Cardiac septum (tissue), 1 donor: ENCODE measurements around the gene CDH23. TPM values are rescaled to one million over a fixed set of nuclear protein-coding genes. Genes with fewer than 3 reads are reported as not detected.

ENCODE experiments used
- DNase-seq: peaks from one replicate; pipeline ENCODE4 v3.0.0-alpha.2; 2020; ENCODE audit warnings: low spot score
- intact Hi-C: fragments of 100-400 bp; cut with DNase I; formaldehyde crosslinking; loops from one replicate; pipeline ENCODE4 v1.14.0; 2022
- total RNA-seq: library from RNA; stranded (reverse); fragmentation: NEBNext Ultra II Directional; extraction: Animal tissue kit (Norgen Biotek cat#: 25700); gene quantifications from one replicate; pipeline ENCODE4 v1.2.1, GENCODE V29; 2021
- donor health status: DM: no; HTN: no; CAD: no.

Gene CDH23
- total RNA-seq, 1 donor from 2014 or later = 9.3 TPM

- intact Hi-C loops = loop anchor here (5.0 kb wide), 1 partner anchor 80 kb away; no protein-coding TSS in a partner anchor
Measured at GRCh38 chr10:71692598-71693306, 296.0 kb downstream of the CDH23 start.

GRCh38 chr10:71693377-71693776 is 296.7 kb downstream of the CDH23 start:
- intact Hi-C loops = loop anchor here (5.0 kb wide), 1 partner anchor 81 kb away; no protein-coding TSS in a partner anchor
- no peak for DNase-seq

More at GRCh38 chr10:71692598-71693306, 296.0 kb downstream of the CDH23 start:
- no peak for DNase-seq

GRCh38 chr10:71694039-71694501 is 297.4 kb downstream of the CDH23 start:
- intact Hi-C loops = loop anchor here (5.0 kb wide), 1 partner anchor 82 kb away; no protein-coding TSS in a partner anchor
- DNase-seq = no peak

- DNase-seq = peak; percentile 89
- intact Hi-C loops = loop anchor here (5.0 kb wide), 1 partner anchor 82 kb away; no protein-coding TSS in a partner anchor
Measured at GRCh38 chr10:71694567-71694968, 297.8 kb downstream of the CDH23 start.

- intact Hi-C loops = loop anchor here (5.0 kb wide), 1 partner anchor 77 kb away; the partner anchor contains the start of gene VSIR
- DNase-seq = no peak
Measured at GRCh38 chr10:71695502-71696476, 299.1 kb downstream of the CDH23 start.

GRCh38 chr10:71696628-71697326 is 300.1 kb downstream of the CDH23 start:
- DNase-seq = no peak
- intact Hi-C loops = loop anchor here (5.0 kb wide), 1 partner anchor 76 kb away; the partner anchor contains the start of gene VSIR

GRCh38 chr10:71697938-71698709 is 301.4 kb downstream of the CDH23 start:
- intact Hi-C loops = loop anchor here (5.0 kb wide), 1 partner anchor 74 kb away; the partner anchor contains the start of gene VSIR

GRCh38 chr10:71698737-71699136 is 302.0 kb downstream of the CDH23 start:
- intact Hi-C loops = loop anchor here (5.0 kb wide), 1 partner anchor 74 kb away; the partner anchor contains the start of gene VSIR
- DNase-seq = no peak

More at GRCh38 chr10:71697938-71698709, 301.4 kb downstream of the CDH23 start:
- no peak for DNase-seq

- no peak for DNase-seq
- intact Hi-C loops = loop anchor here (5.0 kb wide), 1 partner anchor 384 kb away; the partner anchor contains the start of gene SLC29A3
Measured at GRCh38 chr10:71700731-71701368, 304.1 kb downstream of the CDH23 start.

- no peak for DNase-seq
- intact Hi-C loops = loop anchor here (5.0 kb wide), 1 partner anchor 384 kb away; the partner anchor contains the start of gene SLC29A3
Measured at GRCh38 chr10:71701496-71702132, 304.9 kb downstream of the CDH23 start.

- DNase-seq = no peak
- intact Hi-C loops = loop anchor here (5.0 kb wide), 1 partner anchor 386 kb away; the partner anchor contains the start of gene SLC29A3
Measured at GRCh38 chr10:71703577-71703976, 306.9 kb downstream of the CDH23 start.

- intact Hi-C loops = loop anchor here (5.0 kb wide), 3 partner anchors 43 to 388 kb away; partner anchors contain the start of genes CDH23 and SLC29A3
- no peak for DNase-seq
Measured at GRCh38 chr10:71704816-71705215, 308.1 kb downstream of the CDH23 start.

GRCh38 chr10:71705582-71705981 is 308.9 kb downstream of the CDH23 start:
- DNase-seq = no peak
- intact Hi-C loops = loop anchor here (5.0 kb wide), 2 partner anchors 43 to 308 kb away; partner anchors contain the start of gene CDH23

GRCh38 chr10:71706216-71707121 is 309.7 kb downstream of the CDH23 start:
- intact Hi-C loops = loop anchor here (5.0 kb wide), 2 partner anchors 44 to 309 kb away; partner anchors contain the start of gene CDH23
- DNase-seq = no peak

GRCh38 chr10:71707240-71707789 is 310.6 kb downstream of the CDH23 start:
- no peak for DNase-seq
- intact Hi-C loops = loop anchor here (5.0 kb wide), 2 partner anchors 45 to 310 kb away; partner anchors contain the start of gene CDH23
